Type B pancreatic cell (in vitro differentiated cells): Measurements from ENCODE around the gene PTTG1IP. TPM values are rescaled to one million over a fixed set of nuclear protein-coding genes. Genes with fewer than 3 reads are reported as not detected.

ENCODE experiments used
- DNase-seq: peaks from one replicate; pipeline ENCODE4 v3.0.0; 2021; ENCODE audit warnings: mixed read lengths; ENCODE audit not compliant: unreplicated experiment; ENCODE audit errors: extremely low spot score
- H3K27ac Mint-ChIP-seq: 2 replicates; pipeline ENCODE4 v1.8.0; 2021; ENCODE audit warnings: mild to moderate bottlenecking, mixed read lengths
- H3K27me3 Mint-ChIP-seq: 2 replicates; pipeline ENCODE4 v1.8.0; 2021; ENCODE audit warnings: mixed read lengths
- H3K36me3 Mint-ChIP-seq: 2 replicates; pipeline ENCODE4 v1.8.0; 2021; ENCODE audit warnings: mixed read lengths
- H3K4me1 Mint-ChIP-seq: one replicate; pipeline ENCODE4 v1.8.0; 2021; ENCODE audit warnings: mixed read lengths; ENCODE audit not compliant: unreplicated experiment
- H3K4me3 Mint-ChIP-seq: 2 replicates; pipeline ENCODE4 v1.8.0; 2021; ENCODE audit warnings: mild to moderate bottlenecking, mixed read lengths
- H3K9me3 Mint-ChIP-seq: 2 replicates; pipeline ENCODE4 v1.8.0; 2021; ENCODE audit warnings: mixed read lengths
- CTCF ChIP-seq: fragments of 200-600 bp; sonication (generic); conservative IDR thresholded peaks from 2 replicates; pipeline ENCODE4 v1.5.0; 2021; ENCODE audit warnings: antibody characterized with exemption, mild to moderate bottlenecking
- total RNA-seq: library from RNA; stranded (reverse); gene quantifications from 2 replicates; pipeline ENCODE4 v1.2.1, GENCODE V29; 2021; ENCODE audit warnings: low replicate concordance

The PTTG1IP gene
- total RNA-seq, 1 donor from 2014 or later, result 168 TPM

DNA sequence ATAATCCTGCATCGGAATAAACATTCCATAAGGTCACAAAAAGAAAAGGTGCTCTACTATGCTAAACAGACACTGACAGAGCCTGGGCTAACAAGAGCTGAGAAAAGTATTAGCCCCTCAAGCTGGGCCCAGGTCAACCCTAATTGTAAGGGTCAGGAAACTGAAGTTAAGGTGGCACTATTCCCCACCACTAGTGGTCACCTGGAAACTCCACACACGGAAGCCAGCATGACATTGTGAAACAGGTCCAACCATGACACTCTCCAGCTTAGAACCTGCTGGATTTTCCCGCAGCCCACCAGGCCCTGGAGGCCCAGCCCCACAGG, 1.2 kb downstream of the PTTG1IP start:
- Mint-ChIP-seq H3K27ac (peak overlapping the region; percentile 94), H3K36me3 (peaks cover 4% of the 10 kb centered on the region), H3K4me1 (peaks cover 40% of the 10 kb centered on the region), H3K27me3 (peaks cover 21% of the 10 kb centered on the region), H3K9me3 (no peaks in the 10 kb centered on the region), H3K4me3 (peak overlapping the region; percentile 97)
- no peak for DNase-seq
- no peak for TF ChIP-seq CTCF

DNA sequence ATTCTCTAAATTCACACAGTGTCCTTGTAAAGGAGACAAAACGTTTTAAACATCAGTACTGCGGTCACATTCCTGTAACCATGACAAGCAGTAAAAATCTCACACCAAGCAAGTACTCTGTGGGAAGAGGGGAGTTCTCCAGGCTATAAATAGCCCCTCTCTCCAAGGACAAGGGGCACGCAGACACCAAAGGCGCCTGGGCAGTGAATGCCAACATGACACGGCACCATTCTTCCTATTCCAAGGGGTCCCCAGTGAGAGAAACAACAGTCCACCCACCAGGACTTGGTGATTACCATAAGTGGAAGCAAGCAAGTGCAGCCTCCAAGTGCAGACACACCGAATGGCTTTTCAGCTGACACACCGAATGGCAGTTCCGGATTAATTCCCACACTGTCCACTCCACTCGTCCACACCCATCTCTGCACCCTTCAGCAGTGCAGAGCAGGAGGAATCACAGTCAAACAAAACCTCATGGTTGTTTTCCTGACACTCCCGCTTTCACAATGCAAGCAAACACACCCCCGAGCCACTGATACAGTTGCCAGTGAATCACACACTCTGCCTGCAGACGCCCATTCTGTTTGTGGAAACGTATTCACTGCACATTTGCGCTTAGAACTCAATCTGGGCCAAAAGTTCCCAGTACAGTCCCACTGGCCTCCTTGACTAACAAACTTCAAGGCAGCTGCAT, 1.8 kb downstream of the PTTG1IP start:
- peaks cover 20% of the 10 kb centered on the region for H3K27me3 Mint-ChIP-seq
- H3K4me3 Mint-ChIP-seq, result peak overlapping the region; percentile 97
- H3K9me3 Mint-ChIP-seq, result no peaks in the 10 kb centered on the region
- peaks cover 46% of the 10 kb centered on the region for H3K4me1 Mint-ChIP-seq
- no peak for DNase-seq
- peak overlapping the region; percentile 94 for H3K27ac Mint-ChIP-seq
- H3K36me3 Mint-ChIP-seq, result peaks cover 4% of the 10 kb centered on the region
- no peak for TF ChIP-seq CTCF

- DNase-seq, result no peak
- H3K4me3 Mint-ChIP-seq, result peak overlapping the region; percentile 97
- no peaks in the 10 kb centered on the region for H3K9me3 Mint-ChIP-seq
- peaks cover 4% of the 10 kb centered on the region for H3K36me3 Mint-ChIP-seq
- H3K4me1 Mint-ChIP-seq, result peaks cover 50% of the 10 kb centered on the region
- peaks cover 14% of the 10 kb centered on the region for H3K27me3 Mint-ChIP-seq
- H3K27ac Mint-ChIP-seq, result peak overlapping the region; percentile 94
- TF ChIP-seq CTCF, result no peak
These were observed 2.6 kb downstream of the PTTG1IP start for GRCh38 chr21:44870748-44871495.

- DNase-seq, result no peak
- peak overlapping the region; percentile 77 for H3K4me3 Mint-ChIP-seq
These were observed 3.4 kb downstream of the PTTG1IP start for GRCh38 chr21:44869781-44870747.

More at GRCh38 chr21:44869781-44870747, 3.4 kb downstream of the PTTG1IP start:
- H3K4me1 Mint-ChIP-seq, result peaks cover 50% of the 10 kb centered on the region
- H3K36me3 Mint-ChIP-seq, result peaks cover 7% of the 10 kb centered on the region
- peaks cover 8% of the 10 kb centered on the region for H3K27me3 Mint-ChIP-seq
- no peaks in the 10 kb centered on the region for H3K9me3 Mint-ChIP-seq
- peak overlapping the region; percentile 84 for H3K27ac Mint-ChIP-seq
- no peak for TF ChIP-seq CTCF
